Measurements from ENCODE around the gene AIG1.
"Not testable (repeated sequence)": the region's sequence is repeated elsewhere in the genome, so short reads cannot be mapped to it uniquely, and the experiment has no call there.

Gene AIG1

GRCh38 chr6:143290206-143290605 is 229.5 kb downstream of the AIG1 start:
- no peak for DNase-seq

GRCh38 chr6:143293523-143293922 is 232.8 kb downstream of the AIG1 start:
- DNase-seq: no peak

- DNase-seq: no peak
Observed at GRCh38 chr6:143294265-143294860, 233.7 kb downstream of the AIG1 start.

- DNase-seq: no peak
Observed at GRCh38 chr6:143295932-143296331, 235.2 kb downstream of the AIG1 start.

- no peak for DNase-seq
Observed at GRCh38 chr6:143298071-143298470, 237.4 kb downstream of the AIG1 start.

GRCh38 chr6:143299253-143300166 is 238.8 kb downstream of the AIG1 start:
- no peak for DNase-seq

- DNase-seq: no peak
Observed at GRCh38 chr6:143301188-143301587, 240.5 kb downstream of the AIG1 start.

- DNase-seq: not testable (repeated sequence)
Observed at GRCh38 chr6:143307760-143308159, 247.1 kb downstream of the AIG1 start.

- DNase-seq: no peak
Observed at GRCh38 chr6:143313163-143313562, 252.5 kb downstream of the AIG1 start.

GRCh38 chr6:143321491-143322086 is 260.9 kb downstream of the AIG1 start:
- DNase-seq: no peak

- DNase-seq: no peak
Observed at GRCh38 chr6:143322386-143322785, 261.7 kb downstream of the AIG1 start.

- no peak for DNase-seq
Observed at GRCh38 chr6:143323729-143324470, 263.2 kb downstream of the AIG1 start.

- no peak for DNase-seq
Observed at GRCh38 chr6:143325379-143326140, 264.9 kb downstream of the AIG1 start.

- DNase-seq: no peak
Observed at GRCh38 chr6:143328876-143329275, 268.2 kb downstream of the AIG1 start.

- DNase-seq: no peak
Observed at GRCh38 chr6:143329323-143329722, 268.6 kb downstream of the AIG1 start.

GRCh38 chr6:143331362-143331761 is 270.7 kb downstream of the AIG1 start:
- no peak for DNase-seq

- no peak for DNase-seq
Observed at GRCh38 chr6:143332153-143332845, 271.6 kb downstream of the AIG1 start.

- no peak for DNase-seq
Observed at GRCh38 chr6:143333081-143333480, 272.4 kb downstream of the AIG1 start.

- DNase-seq: no peak
Observed at GRCh38 chr6:143333749-143334520, 273.2 kb downstream of the AIG1 start.

GRCh38 chr6:143335865-143336264 is 275.2 kb downstream of the AIG1 start:
- no peak for DNase-seq

Measured in CD4-positive, alpha-beta T cell treated with Interleukin-4 for 1 hour (primary cell).